ENCODE results near the gene SLIT3. TPM values are rescaled to one million over a fixed set of nuclear protein-coding genes. Genes with fewer than 3 reads are reported as not detected.

Gene SLIT3
- total RNA-seq, 4 donors from 2014 or later = 6.8 to 23.1 (median 13.3) TPM

Small RNA genes lying within 50 kb of the gene (small RNA-seq; reads per million reads assigned to genes)
- gene MIR218-2 (0 reads per million in 2 donors), gene MIR585 (0 reads per million in 2 donors), gene RF00019 (0 reads per million in 2 donors)

Data from Peyer's patch (tissue), 4 donors.